ENCODE measurements around the gene PLSCR1. TPM values are rescaled to one million over a fixed set of nuclear protein-coding genes. Genes with fewer than 3 reads are reported as not detected.

PLSCR1 gene
- total and polyA plus RNA-seq, 9 of the 15 experiments (the other 6 are each of a cell fraction or from before 2014, with no cell fraction given), result 40.6 to 122 (median 69.1) TPM

DNA sequence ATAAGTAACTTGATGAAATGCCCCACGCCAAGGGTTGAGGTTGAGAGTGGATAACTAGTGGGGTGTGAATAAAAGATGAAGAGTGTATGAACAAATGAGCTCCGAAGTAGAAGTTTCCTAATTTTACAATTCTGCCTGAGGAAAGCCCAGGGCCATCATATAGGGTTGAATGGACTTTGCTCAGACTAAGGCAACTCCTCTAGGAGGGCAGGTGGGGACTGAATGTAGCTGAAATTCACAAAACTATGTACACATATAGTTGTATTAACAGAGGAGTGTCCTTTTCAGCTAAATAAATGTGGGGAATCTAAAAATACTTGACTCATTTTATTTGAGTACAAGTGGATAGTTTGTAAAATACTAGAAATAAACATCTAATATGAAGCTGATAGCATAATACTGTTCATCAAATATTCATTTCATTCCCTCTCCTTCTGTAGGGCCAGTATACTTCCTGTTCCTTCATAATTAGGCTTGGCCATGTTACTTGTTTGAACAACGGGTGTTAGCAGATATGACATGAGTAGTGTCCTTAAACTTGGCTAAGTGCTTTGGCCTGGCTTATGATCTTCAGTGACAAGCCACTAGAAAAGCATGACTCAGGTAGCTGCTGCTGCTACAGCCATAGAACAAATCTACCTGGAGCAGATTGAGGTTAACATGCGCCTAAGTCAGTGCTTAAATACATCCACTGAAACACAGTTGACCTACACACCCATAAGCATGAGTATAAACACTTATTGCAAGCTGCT lies 26.5 kb downstream of the PLSCR1 start (continued):
- TF ChIP-seq, protein P1, sequence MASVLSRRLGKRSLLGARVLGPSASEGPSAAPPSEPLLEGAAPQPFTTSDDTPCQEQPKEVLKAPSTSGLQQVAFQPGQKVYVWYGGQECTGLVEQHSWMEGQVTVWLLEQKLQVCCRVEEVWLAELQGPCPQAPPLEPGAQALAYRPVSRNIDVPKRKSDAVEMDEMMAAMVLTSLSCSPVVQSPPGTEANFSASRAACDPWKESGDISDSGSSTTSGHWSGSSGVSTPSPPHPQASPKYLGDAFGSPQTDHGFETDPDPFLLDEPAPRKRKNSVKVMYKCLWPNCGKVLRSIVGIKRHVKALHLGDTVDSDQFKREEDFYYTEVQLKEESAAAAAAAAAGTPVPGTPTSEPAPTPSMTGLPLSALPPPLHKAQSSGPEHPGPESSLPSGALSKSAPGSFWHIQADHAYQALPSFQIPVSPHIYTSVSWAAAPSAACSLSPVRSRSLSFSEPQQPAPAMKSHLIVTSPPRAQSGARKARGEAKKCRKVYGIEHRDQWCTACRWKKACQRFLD (CRISPR knock-in tag; IDR thresholded peaks at IDR 0.05), result no peak
- TF ChIP-seq, protein P2, sequence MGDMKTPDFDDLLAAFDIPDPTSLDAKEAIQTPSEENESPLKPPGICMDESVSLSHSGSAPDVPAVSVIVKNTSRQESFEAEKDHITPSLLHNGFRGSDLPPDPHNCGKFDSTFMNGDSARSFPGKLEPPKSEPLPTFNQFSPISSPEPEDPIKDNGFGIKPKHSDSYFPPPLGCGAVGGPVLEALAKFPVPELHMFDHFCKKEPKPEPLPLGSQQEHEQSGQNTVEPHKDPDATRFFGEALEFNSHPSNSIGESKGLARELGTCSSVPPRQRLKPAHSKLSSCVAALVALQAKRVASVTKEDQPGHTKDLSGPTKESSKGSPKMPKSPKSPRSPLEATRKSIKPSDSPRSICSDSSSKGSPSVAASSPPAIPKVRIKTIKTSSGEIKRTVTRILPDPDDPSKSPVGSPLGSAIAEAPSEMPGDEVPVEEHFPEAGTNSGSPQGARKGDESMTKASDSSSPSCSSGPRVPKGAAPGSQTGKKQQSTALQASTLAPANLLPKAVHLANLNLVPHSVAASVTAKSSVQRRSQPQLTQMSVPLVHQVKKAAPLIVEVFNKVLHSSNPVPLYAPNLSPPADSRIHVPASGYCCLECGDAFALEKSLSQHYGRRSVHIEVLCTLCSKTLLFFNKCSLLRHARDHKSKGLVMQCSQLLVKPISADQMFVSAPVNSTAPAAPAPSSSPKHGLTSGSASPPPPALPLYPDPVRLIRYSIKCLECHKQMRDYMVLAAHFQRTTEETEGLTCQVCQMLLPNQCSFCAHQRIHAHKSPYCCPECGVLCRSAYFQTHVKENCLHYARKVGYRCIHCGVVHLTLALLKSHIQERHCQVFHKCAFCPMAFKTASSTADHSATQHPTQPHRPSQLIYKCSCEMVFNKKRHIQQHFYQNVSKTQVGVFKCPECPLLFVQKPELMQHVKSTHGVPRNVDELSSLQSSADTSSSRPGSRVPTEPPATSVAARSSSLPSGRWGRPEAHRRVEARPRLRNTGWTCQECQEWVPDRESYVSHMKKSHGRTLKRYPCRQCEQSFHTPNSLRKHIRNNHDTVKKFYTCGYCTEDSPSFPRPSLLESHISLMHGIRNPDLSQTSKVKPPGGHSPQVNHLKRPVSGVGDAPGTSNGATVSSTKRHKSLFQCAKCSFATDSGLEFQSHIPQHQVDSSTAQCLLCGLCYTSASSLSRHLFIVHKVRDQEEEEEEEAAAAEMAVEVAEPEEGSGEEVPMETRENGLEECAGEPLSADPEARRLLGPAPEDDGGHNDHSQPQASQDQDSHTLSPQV (IDR thresholded peaks at IDR 0.05), result peak; percentile 37; the same call in 1 of the 2 replicates
- TF ChIP-seq ARID1B (IDR thresholded peaks at IDR 0.05) (peak; percentile 74), CREM (IDR thresholded peaks at IDR 0.05; ENCODE audit: low read depth) (0 out of 2 replicates have a peak, but pooled peaks have one; percentile 16), DPF2 (IDR thresholded peaks at IDR 0.05) (peak; percentile 73; the same call in 1 of the 2 replicates), NCOA4 (IDR thresholded peaks at IDR 0.05; ENCODE audit: partially characterized antibody) (no peak), BDP1 (IDR thresholded peaks at IDR 0.05; ENCODE audit: insufficient read depth, insufficient read length) (no peak), RAD21 (CRISPR knock-in tag; conservative IDR thresholded peaks at IDR 0.05 in 1 of 2, IDR thresholded peaks at IDR 0.05 in 1 of 2) (0 out of 4 replicates have a peak, but pooled peaks of 1 of the 2 experiments have one; percentile 0), CBFA2T2 (conservative IDR thresholded peaks at IDR 0.05) (peak; percentile 53), MEIS2 (IDR thresholded peaks at IDR 0.05; ENCODE audit: partially characterized antibody) (peak; percentile 37), NFE2 (IDR thresholded peaks at IDR 0.05; ENCODE audit: low read depth) (peak; percentile 46; the same call in 1 of the 2 replicates), NCOR1 (IDR thresholded peaks at IDR 0.05) (peak; percentile 39; the same call in 1 of the 2 replicates), KDM1A (IDR thresholded peaks at IDR 0.05) (peak in 1 of 2 experiments; percentile 38; a peak in 2 of 4 replicates), EHMT2 (IDR thresholded peaks at IDR 0.05) (0 out of 2 replicates have a peak, but pooled peaks have one; percentile 37), JUND (IDR thresholded peaks at IDR 0.05; ENCODE audit: borderline replicate concordance, low read depth, low read length) (peak; percentile 23; the same call in 1 of the 2 replicates), JUND (tag; IDR thresholded peaks at IDR 0.05; ENCODE audit: borderline replicate concordance, low read depth, low read length) (peak; percentile 32; the same call in 1 of the 3 replicates), SMARCE1 (IDR thresholded peaks at IDR 0.05) (peak; percentile 29; the same call in 1 of the 2 replicates), TEAD4 (IDR thresholded peaks at IDR 0.05; ENCODE audit: low read length) (peak; percentile 50), TEAD4 (CRISPR knock-in tag; IDR thresholded peaks at IDR 0.05; ENCODE audit: borderline replicate concordance) (no peak), NFIC (IDR thresholded peaks at IDR 0.05) (peak; percentile 38)
- TF ChIP-seq, protein P3, sequence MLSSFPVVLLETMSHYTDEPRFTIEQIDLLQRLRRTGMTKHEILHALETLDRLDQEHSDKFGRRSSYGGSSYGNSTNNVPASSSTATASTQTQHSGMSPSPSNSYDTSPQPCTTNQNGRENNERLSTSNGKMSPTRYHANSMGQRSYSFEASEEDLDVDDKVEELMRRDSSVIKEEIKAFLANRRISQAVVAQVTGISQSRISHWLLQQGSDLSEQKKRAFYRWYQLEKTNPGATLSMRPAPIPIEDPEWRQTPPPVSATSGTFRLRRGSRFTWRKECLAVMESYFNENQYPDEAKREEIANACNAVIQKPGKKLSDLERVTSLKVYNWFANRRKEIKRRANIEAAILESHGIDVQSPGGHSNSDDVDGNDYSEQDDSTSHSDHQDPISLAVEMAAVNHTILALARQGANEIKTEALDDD (IDR thresholded peaks at IDR 0.05), result peak; percentile 80

Measured in K562 (cell line).